NCI-H2029 (cell line): ENCODE data around the gene MTMR12.

Experiments
- DNase-seq: peaks from one replicate; lab custom pipeline; 2025; lab: John Stamatoyannopoulos, UW

The MTMR12 gene

GRCh38 chr5:32190095-32190494 is 122.6 kb downstream of the MTMR12 start:
- DNase-seq = no peak

GRCh38 chr5:32187675-32188074 is 125.1 kb downstream of the MTMR12 start:
- no peak for DNase-seq

GRCh38 chr5:32182463-32183063 is 130.2 kb downstream of the MTMR12 start:
- DNase-seq = no peak
